Ovary (tissue), 9 donors: ENCODE results near the gene TBC1D2. TPM values are rescaled to one million over a fixed set of nuclear protein-coding genes. Genes with fewer than 3 reads are reported as not detected.

Experiments used
- DNase-seq, 5 donors: peaks; one replicate each; pipeline ENCODE4 v3.0.0-alpha.2; 2019 to 2020
- H3K27ac ChIP-seq, 2 donors: fragments of 200-600 bp; one replicate each; pipeline versions ENCODE4 v1.5.1 to v1.8.0; 2019 to 2022
- H3K27me3 ChIP-seq: fragments of 200-600 bp; one replicate; pipeline ENCODE4 v1.8.0; 2022
- H3K36me3 ChIP-seq: fragments of 200-600 bp; sonication (generic); one replicate; pipeline ENCODE4 v1.5.1; 2019
- H3K4me1 ChIP-seq: one replicate; pipeline ENCODE4 v1.8.1; 2013; ENCODE audit warnings: mild to moderate bottlenecking, moderate library complexity; ENCODE audit not compliant: insufficient read depth
- H3K4me3 ChIP-seq: fragments of 200-600 bp; sonication (generic); one replicate; pipeline ENCODE4 v1.5.1; 2017
- H3K9me3 ChIP-seq, 2 donors: fragments of 200-600 bp in 1 of 2; sonication (generic) in 1 of 2; one replicate each; pipeline versions ENCODE4 v1.5.1 to v1.8.1; 2013 to 2019; ENCODE audit warnings: mild to moderate bottlenecking in 1 of 2, moderate library complexity in 1 of 2
- EP300 ChIP-seq: sonication (generic); formaldehyde crosslinking; IDR thresholded peaks from one replicate; pipeline ENCODE4 v1.6.1; 2017; ENCODE audit warnings: antibody characterized with exemption
- POLR2A ChIP-seq: fragments of 450-650 bp; IDR thresholded peaks from one replicate; pipeline ENCODE4 v1.6.1; 2017; ENCODE audit warnings: antibody characterized with exemption, mild to moderate bottlenecking, moderate library complexity
- WGBS, 3 donors: extraction: QIAGEN DNeasy Blood & Tissue Kit in 1 of 3; methylation state at CpG; one replicate each; pipeline versions ENCODE4 v1.1.5 to v1.1.7; 2013 to 2017; 5-methylcytosine and 5-hydroxymethylcytosine counted together
- intact Hi-C, 4 donors: fragments of 100-400 bp; cut with DNase I; formaldehyde crosslinking; loops; one replicate each; pipeline versions ENCODE4 v1.11.0 to v1.15.1; 2022 to 2023
- polyA plus RNA-seq, 2 donors: library from polyadenylated mRNA; stranded (reverse); fragments of 200-250 nt in 1 of 2; fragments of 350-450 nt in 1 of 2; fragmentation: Illumina TruSeq in 1 of 2; extraction: RNeasy Lipid Tissue Mini Kit (QIAGEN cat#74804) in 1 of 2; gene quantifications; one replicate each; pipeline ENCODE4 v1.2.3, GENCODE V29; 2013 to 2014
- total RNA-seq, 7 donors: library from RNA; depleted of rRNA in 2 of 7; stranded (reverse); fragments of >200 nt in 2 of 7; fragmentation: NEBNext Ultra II Directional in 3 of 7; extraction: Animal tissue kit (Norgen Biotek cat#: 25700) in 3 of 7; gene quantifications; one replicate each; pipeline versions ENCODE4 v1.1.0 to v1.2.4, GENCODE V29; 2016 to 2023
- TF ChIP-seq, protein P1 (sequence below), 3 donors: fragments of 450-650 bp in 2 of 3; fragments of 200-600 bp in 1 of 3; IDR thresholded peaks; one replicate each; pipeline versions ENCODE4 v1.5.1 to v1.8.0; 2016 to 2022; ENCODE audit warnings: antibody characterized with exemption in 3 of 3, mild to moderate bottlenecking in 1 of 3
- donor health status: DM: no; HTN: no; CAD: no; lungs with moderate emphysema.
- donor health status: DM: no; HTN: no; CAD: no.
- donor health status: Bipolar disorder and iron deficiency.
- donor health status: DM: yes; HTN: yes; CAD: no.
- donor health status: DM: no; HTN: no; CAD: no.
- donor health status: DM: yes; HTN: yes; CAD: no.

The TBC1D2 gene
- total and polyA plus RNA-seq, 9 donors, result 1.7 to 11.3 (median 4.4) TPM

DNA sequence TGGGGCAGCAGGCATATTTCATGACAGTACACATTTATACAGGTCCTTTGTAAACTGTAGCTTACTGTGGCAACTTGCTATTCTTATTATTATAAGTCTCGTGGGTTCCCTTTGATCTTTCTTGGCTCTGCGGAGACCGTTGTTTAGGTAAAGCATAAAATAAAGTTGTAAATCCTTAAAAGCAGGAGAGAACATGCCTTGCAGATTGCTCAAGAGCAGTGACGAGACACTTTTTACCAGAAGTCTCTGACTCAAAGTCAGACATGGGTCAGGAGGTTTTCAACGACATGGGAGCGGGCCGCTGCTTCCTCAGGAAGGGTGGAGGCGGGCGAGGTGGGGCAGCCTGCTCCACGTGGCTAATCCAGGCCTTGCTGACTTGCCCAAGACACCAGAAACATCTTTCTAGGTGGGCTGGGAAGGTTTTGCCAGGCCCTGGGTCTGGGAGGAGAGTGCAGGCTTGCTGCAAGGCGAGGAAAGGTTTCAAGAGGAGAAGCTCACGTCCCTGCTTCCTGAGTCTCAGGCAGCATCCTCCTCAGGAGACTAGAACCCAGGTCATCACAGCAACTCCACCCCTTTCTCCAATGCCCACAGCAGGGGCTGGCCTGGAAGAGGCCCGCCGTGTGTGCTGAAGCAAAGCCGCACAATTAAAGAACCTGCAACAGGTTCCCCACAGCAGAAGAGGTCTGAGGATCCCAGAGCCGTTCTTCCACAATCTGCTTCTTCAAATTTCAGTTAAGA lies 6.5 kb downstream of the TBC1D2 start:
- Histone ChIP-seq H3K9me3 (no peaks in the 10 kb centered on the region), H3K27ac (no peak overlapping the region), H3K27me3 (no peaks in the 10 kb centered on the region), H3K4me1 (no peaks in the 10 kb centered on the region), H3K4me3 (no peak overlapping the region), H3K36me3 (no peaks in the 10 kb centered on the region)
- TF ChIP-seq EP300 (peak; percentile 23), POLR2A (no peak)
- TF ChIP-seq, protein P1, sequence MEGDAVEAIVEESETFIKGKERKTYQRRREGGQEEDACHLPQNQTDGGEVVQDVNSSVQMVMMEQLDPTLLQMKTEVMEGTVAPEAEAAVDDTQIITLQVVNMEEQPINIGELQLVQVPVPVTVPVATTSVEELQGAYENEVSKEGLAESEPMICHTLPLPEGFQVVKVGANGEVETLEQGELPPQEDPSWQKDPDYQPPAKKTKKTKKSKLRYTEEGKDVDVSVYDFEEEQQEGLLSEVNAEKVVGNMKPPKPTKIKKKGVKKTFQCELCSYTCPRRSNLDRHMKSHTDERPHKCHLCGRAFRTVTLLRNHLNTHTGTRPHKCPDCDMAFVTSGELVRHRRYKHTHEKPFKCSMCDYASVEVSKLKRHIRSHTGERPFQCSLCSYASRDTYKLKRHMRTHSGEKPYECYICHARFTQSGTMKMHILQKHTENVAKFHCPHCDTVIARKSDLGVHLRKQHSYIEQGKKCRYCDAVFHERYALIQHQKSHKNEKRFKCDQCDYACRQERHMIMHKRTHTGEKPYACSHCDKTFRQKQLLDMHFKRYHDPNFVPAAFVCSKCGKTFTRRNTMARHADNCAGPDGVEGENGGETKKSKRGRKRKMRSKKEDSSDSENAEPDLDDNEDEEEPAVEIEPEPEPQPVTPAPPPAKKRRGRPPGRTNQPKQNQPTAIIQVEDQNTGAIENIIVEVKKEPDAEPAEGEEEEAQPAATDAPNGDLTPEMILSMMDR (IDR thresholded peaks at IDR 0.05), result no peak
- peak in 1 of 5 donors; percentile 21 for DNase-seq
- intact Hi-C loops, result no loop called here
- 72 to 78% (median 73%) methylated on average over 16 of the region's 16 CpGs for WGBS, 3 donors

DNA sequence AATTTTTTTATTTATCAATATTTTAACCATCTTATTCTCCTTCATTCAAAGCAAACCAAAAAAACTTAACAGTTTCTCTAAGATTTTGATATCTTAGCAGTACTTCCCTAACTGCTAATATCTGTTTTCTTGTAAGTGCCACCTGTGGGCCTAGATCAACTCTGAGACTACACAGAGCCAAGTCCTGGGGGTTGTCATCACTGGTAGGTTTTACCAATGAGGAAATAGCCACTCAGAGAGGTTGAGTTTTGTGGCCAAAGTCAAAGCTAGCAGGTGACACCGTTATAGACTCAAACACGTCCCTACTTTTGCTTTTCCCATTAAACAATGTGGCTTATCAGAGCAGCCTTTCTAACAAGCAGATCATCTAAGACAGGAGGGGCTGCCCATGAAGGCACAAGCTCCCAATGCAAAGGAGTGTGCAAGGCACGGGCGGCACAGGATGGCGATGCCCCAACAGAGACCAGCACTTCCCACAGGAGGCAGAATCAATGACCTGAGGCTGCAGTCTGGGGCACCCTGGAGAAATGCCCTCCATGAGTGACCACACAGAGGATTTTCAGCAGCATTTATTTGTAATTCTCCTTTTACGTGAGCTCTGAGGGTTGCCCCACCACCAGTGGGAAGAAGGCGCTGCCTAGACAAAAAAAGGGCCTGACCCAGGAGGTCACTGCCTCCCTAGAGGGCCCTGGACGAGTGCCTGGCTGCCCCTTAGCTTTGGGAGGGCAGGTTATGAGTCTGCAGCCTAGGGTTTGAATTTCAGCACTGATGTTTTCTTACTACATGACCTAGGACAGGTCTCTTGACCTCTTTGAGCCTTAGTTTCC lies 7.4 kb downstream of the TBC1D2 start:
- no peak overlapping the region for H3K27ac ChIP-seq
- H3K27me3 ChIP-seq, result no peaks in the 10 kb centered on the region
- H3K36me3 ChIP-seq, result no peaks in the 10 kb centered on the region
- TF ChIP-seq, protein P1 (IDR thresholded peaks at IDR 0.05), result no peak
- TF ChIP-seq EP300 (no peak), POLR2A (no peak)
- WGBS, 3 donors, result 87 to 91% (median 87%) methylated on average over 8 of the region's 8 CpGs
- intact Hi-C loops, result no loop called here
- H3K4me1 ChIP-seq, result no peaks in the 10 kb centered on the region
- no peak for DNase-seq
- no peak overlapping the region for H3K4me3 ChIP-seq
- H3K9me3 ChIP-seq, result no peaks in the 10 kb centered on the region

DNA sequence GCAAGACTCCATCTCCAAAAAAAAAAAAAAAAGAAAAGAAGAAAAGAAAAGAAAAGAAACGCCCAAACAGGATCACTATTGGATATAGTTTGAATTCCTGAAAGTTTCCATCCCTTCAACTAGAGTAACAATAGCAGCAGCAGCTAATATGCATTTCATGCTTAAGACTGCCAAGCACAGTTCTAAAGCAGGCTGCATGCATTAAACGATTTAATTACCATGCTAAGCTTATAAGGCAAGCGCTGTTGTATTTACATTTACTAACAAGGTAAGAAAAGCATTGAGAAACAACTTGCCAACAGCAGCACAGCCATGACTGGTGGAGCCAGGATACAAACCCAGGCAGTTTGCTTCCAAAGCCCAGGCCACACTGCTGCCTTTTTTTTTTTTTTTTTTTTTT lies 13.0 kb downstream of the TBC1D2 start:
- TF ChIP-seq, protein P1 (IDR thresholded peaks at IDR 0.05), result no peak
- TF ChIP-seq EP300 (no peak), POLR2A (no peak)
- no peak for DNase-seq
- H3K27ac ChIP-seq, result no peak overlapping the region
- 78 to 96% (median 87%) methylated on average over 3 of the region's 3 CpGs for WGBS, 3 donors
- no peak overlapping the region for H3K4me3 ChIP-seq
- H3K36me3 ChIP-seq, result no peaks in the 10 kb centered on the region
- H3K9me3 ChIP-seq, result no peaks in the 10 kb centered on the region
- H3K4me1 ChIP-seq, result no peaks in the 10 kb centered on the region
- H3K27me3 ChIP-seq, result no peaks in the 10 kb centered on the region
- intact Hi-C loops, result no loop called here

DNA sequence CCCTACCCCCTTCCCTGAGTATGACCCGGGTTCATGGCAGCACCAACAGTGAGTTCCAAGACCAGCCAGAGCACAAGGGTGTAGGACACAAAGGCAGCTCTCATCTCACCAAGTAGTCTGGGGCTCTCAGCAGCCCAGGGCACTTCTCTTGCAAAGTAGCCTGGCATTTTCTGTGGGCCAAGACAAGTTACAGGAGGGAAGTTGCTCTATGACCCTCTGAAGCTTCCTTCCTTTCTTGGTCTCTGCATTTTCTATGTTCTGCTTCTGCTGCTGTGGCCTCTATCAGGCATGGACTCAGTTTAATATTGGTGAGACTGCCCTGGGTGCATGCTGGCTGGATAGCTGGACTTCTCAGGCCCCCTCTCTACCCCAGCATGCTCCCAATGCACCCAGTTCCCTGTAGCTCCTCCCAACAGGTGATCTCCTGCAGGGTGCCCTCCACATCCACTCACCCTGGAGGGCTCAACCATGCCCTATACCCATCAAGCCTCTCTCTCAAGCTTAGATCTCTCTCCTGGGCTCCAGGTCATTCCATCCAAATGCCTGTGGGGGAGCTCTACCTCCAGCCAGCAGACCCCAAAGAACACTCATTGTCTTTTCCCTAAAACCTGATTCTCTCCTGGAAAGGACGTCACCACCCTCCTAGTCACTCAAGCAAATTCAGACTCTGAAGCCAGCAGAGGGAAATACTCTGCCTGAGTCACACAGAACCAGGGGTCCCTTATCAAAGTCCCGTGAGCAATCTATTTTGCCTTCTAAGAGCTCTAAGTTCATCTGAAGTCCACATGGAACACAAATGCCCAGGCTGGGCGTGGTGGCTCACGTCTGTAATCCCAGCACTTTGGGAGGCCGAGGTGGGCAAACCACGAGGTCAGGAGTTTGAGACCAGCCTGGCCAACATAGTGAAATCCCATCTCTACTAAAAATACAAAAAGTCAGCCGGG lies 13.8 kb downstream of the TBC1D2 start:
- H3K27me3 ChIP-seq, result no peaks in the 10 kb centered on the region
- DNase-seq, result no peak
- H3K9me3 ChIP-seq, result no peaks in the 10 kb centered on the region
- H3K36me3 ChIP-seq, result no peaks in the 10 kb centered on the region
- H3K4me3 ChIP-seq, result no peak overlapping the region
- TF ChIP-seq, protein P1 (IDR thresholded peaks at IDR 0.05), result no peak
- WGBS, 3 donors, result 85 to 89% (median 86%) methylated on average over 8 of the region's 8 CpGs
- H3K27ac ChIP-seq, result no peak overlapping the region
- no peaks in the 10 kb centered on the region for H3K4me1 ChIP-seq
- intact Hi-C loops, result no loop called here
